Measurements from ENCODE around the gene NRG3. TPM values are rescaled to one million over a fixed set of nuclear protein-coding genes. Genes with fewer than 3 reads are reported as not detected.

NRG3 gene
- total and polyA plus RNA-seq, 2 of the 4 experiments (the other 2 are of a cell fraction), result not detected

GRCh38 chr10:82149674-82150073 lies 274.7 kb downstream of the NRG3 start:
- no peaks in the 10 kb centered on the region for H3K9me1 ChIP-seq (ENCODE audit: insufficient read depth, low read length)
- BruUV-seq (replicated peaks), result no TSS peak
- no peak overlapping the region for H3K14ac ChIP-seq (replicated peaks; ENCODE audit: low read depth, low read length)
- no peaks in the 10 kb centered on the region for H3K4me1 ChIP-seq (ENCODE audit: control insufficient read depth, insufficient read depth, low read length)
- H3K79me1 ChIP-seq (ENCODE audit: low read depth in 1 of 2, low read length in 2 of 2), result no peaks in the 10 kb centered on the region
- no peak overlapping the region for H3K56ac ChIP-seq (ENCODE audit: extremely low read depth, insufficient read depth, low read length)
- no peak overlapping the region for H3K27ac ChIP-seq (ENCODE audit: insufficient read depth, low read length)
- DNase-seq, result no peak
- dilution Hi-C loops (cut with HindIII; ENCODE audit: low sequenced_read_pairs, unreplicated experiment), result no loop called here
- H3K4me2 ChIP-seq (ENCODE audit: low read depth, low read length), result no peak overlapping the region
- H2AK9ac ChIP-seq (replicated peaks; ENCODE audit: low read depth, low read length, poor library complexity), result no peak overlapping the region
- intact Hi-C loops (cut with micrococcal nuclease), result no loop called here
- H3K36me3 ChIP-seq (ENCODE audit: control insufficient read depth, insufficient read depth, low read length), result no peaks in the 10 kb centered on the region
- no peaks in the 10 kb centered on the region for H3K27me3 ChIP-seq (ENCODE audit: control insufficient read depth, insufficient read depth, low read length)
- H4K91ac ChIP-seq (ENCODE audit: insufficient read depth, low read depth, low read length), result no peak overlapping the region
- CTCF ChIA-PET, result no interaction called here
- no peak for ATAC-seq (ENCODE audit: low read depth)
- no peak overlapping the region for H4K8ac ChIP-seq (ENCODE audit: low read depth in 2 of 2, low read length in 2 of 2)
- peaks cover 10% of the 10 kb centered on the region for H3K9me3 ChIP-seq (ENCODE audit: control insufficient read depth, insufficient read depth, low read length)
- no peak for TF ChIP-seq FOS (IDR thresholded peaks at IDR 0.05; ENCODE audit: low read depth, low read length)
- TF ChIP-seq CTCF (conservative IDR thresholded peaks at IDR 0.05; ENCODE audit: low read depth, low read length), result no peak
- TF ChIP-seq POLR2A (IDR thresholded peaks at IDR 0.05; ENCODE audit: low read depth, low read length), result no peak
- no peak for TF ChIP-seq MAFK (IDR thresholded peaks at IDR 0.05; ENCODE audit: low read depth, low read length)
- no peak for TF ChIP-seq RFX5 (IDR thresholded peaks at IDR 0.05; ENCODE audit: low read depth, low read length)
- TF ChIP-seq ELK1 (IDR thresholded peaks at IDR 0.05; ENCODE audit: borderline replicate concordance, low read depth, low read length), result no peak
- TF ChIP-seq MAZ (IDR thresholded peaks at IDR 0.05; ENCODE audit: borderline replicate concordance, low read depth, low read length), result no peak
- no peak for TF ChIP-seq RCOR1 (IDR thresholded peaks at IDR 0.05; ENCODE audit: insufficient replicate concordance, low read length)
- no peak for TF ChIP-seq RAD21 (IDR thresholded peaks at IDR 0.05; ENCODE audit: low read length)
- no peak for TF ChIP-seq BHLHE40 (IDR thresholded peaks at IDR 0.05; ENCODE audit: low read depth, low read length)
- TF ChIP-seq SMC3 (IDR thresholded peaks at IDR 0.05; ENCODE audit: low read depth, low read length), result no peak
- no peak for TF ChIP-seq MXI1 (IDR thresholded peaks at IDR 0.05; ENCODE audit: borderline replicate concordance, low read depth, low read length)
- TF ChIP-seq CEBPB (IDR thresholded peaks at IDR 0.05; ENCODE audit: low read depth, low read length), result no peak
- no peak for TF ChIP-seq CHD1 (IDR thresholded peaks at IDR 0.05; ENCODE audit: low read depth, low read length)
- TF ChIP-seq NFE2L2 (IDR thresholded peaks at IDR 0.05; ENCODE audit: low read depth, low read length), result no peak
- no peak for TF ChIP-seq USF2 (IDR thresholded peaks at IDR 0.05; ENCODE audit: low read depth, low read length)
- POLR2A ChIA-PET (ENCODE audit: unreplicated experiment), result no interaction called here
- no peak overlapping the region for H2BK5ac ChIP-seq (ENCODE audit: low read depth, low read length, poor library complexity, severe bottlenecking)
- no peak overlapping the region for H3K4me3 ChIP-seq (ENCODE audit: insufficient read depth, low read depth, low read length)
- no peaks in the 10 kb centered on the region for H4K20me1 ChIP-seq (ENCODE audit: insufficient read depth, low read length)
- no peak overlapping the region for H3K23ac ChIP-seq (ENCODE audit: low read depth, low read length)
- no peak overlapping the region for H3K4ac ChIP-seq (ENCODE audit: low read depth, low read length)
- H3K9ac ChIP-seq (ENCODE audit: low read depth, low read length), result no peak overlapping the region
- no peak overlapping the region for H2BK120ac ChIP-seq (ENCODE audit: low read depth, low read length)
- no peak overlapping the region for H2AFZ ChIP-seq (replicated peaks; ENCODE audit: low read length, poor library complexity)
- H2AK5ac ChIP-seq (ENCODE audit: low read depth, low read length), result no peak overlapping the region
- in situ Hi-C loops (cut with MboI; ENCODE audit: low sequenced_read_pairs), result no loop called here
- no peak overlapping the region for H3K18ac ChIP-seq (ENCODE audit: low read depth, low read length)
- 40% methylated on average over 1 of the region's 4 CpGs; no CpG with 5 or more reads in 1 of the 2 experiments for WGBS, 2 experiments (ENCODE audit: extremely low coverage in 2 of 2, insufficient read length in 1 of 2)
- no peak overlapping the region for H4K5ac ChIP-seq (ENCODE audit: low read depth, low read length)
- H2BK20ac ChIP-seq (ENCODE audit: low read depth, low read length), result no peak overlapping the region
- H2BK15ac ChIP-seq (ENCODE audit: low read depth, low read length), result no peak overlapping the region

All from IMR-90 (cell line).